K562 (cell line): ENCODE measurements around the gene P2RY11.

Experiments
- CREM ChIP-seq: IDR thresholded peaks from 2 replicates; pipeline ENCODE4 v1.6.1; 2014; ENCODE audit warnings: antibody characterized with exemption, low read depth
- CTCF ChIP-seq, 3 experiments: IDR thresholded peaks in 2 of 3; conservative IDR thresholded peaks in 1 of 3; 2 replicates each; pipeline ENCODE4 v1.5.1; 2011 to 2012; ENCODE audit warnings: low read length in 3 of 3, mild to moderate bottlenecking in 3 of 3, control low read depth in 2 of 3, improper control_type of control experiment in 1 of 3, inconsistent platforms in 1 of 3, low read depth in 1 of 3, mixed read lengths in 1 of 3, moderate library complexity in 1 of 3; ENCODE audit not compliant: insufficient read depth in 2 of 3
- E2F4 ChIP-seq: sonication (generic); formaldehyde crosslinking; IDR thresholded peaks from 2 replicates; pipeline ENCODE4 v1.8.0; 2022; ENCODE audit warnings: mild to moderate bottlenecking, low read depth, missing genetic modification reagents
- ELK1 ChIP-seq: sonication (generic); formaldehyde crosslinking; IDR thresholded peaks from 2 replicates; pipeline ENCODE4 v1.8.1; 2022; ENCODE audit warnings: missing genetic modification reagents
- EZH2 ChIP-seq: IDR thresholded peaks from 2 replicates; pipeline ENCODE4 v1.6.1; 2012; ENCODE audit warnings: low read depth, mild to moderate bottlenecking, inconsistent platforms, low read length, borderline replicate concordance
- NFIC ChIP-seq: fragments of 450-650 bp; IDR thresholded peaks from 2 replicates; pipeline ENCODE4 v1.6.1; 2017; ENCODE audit warnings: mild to moderate bottlenecking, inconsistent platforms
- NR2C2 ChIP-seq, 2 experiments: fragments of 200-800 bp in 1 of 2; sonication (Bioruptor generic) in 1 of 2; sonication (generic) in 1 of 2; formaldehyde crosslinking in 1 of 2; IDR thresholded peaks; 2 replicates each; pipeline versions ENCODE4 v1.6.1 to v1.8.0; 2016 to 2022; ENCODE audit warnings: mild to moderate bottlenecking in 1 of 2, missing compliant biosample characterization in 1 of 2, missing genetic modification characterization in 1 of 2, missing genetic modification reagents in 1 of 2
- PCBP2 ChIP-seq: fragments of 200-400 bp; formaldehyde crosslinking; IDR thresholded peaks from 2 replicates; pipeline ENCODE4 v1.6.1; 2018; ENCODE audit warnings: low read length, low read depth, mild to moderate bottlenecking, moderate library complexity; ENCODE audit not compliant: poor library complexity, severe bottlenecking
- PHF20 ChIP-seq: fragments of 450-650 bp; IDR thresholded peaks from 2 replicates; pipeline ENCODE4 v1.6.1; 2018; ENCODE audit not compliant: partially characterized antibody
- RCOR1 ChIP-seq, 2 experiments: IDR thresholded peaks; 2 replicates each; pipeline ENCODE4 v1.6.1; 2012; ENCODE audit warnings: low read depth in 2 of 2, low read length in 2 of 2, borderline replicate concordance in 1 of 2, improper control_type of control experiment in 1 of 2
- SIX5 ChIP-seq, 2 experiments: IDR thresholded peaks; 2 replicates each; pipeline ENCODE4 v1.6.1; 2011; ENCODE audit warnings: low read length in 2 of 2, borderline replicate concordance in 1 of 2, low read depth in 1 of 2, mild to moderate bottlenecking in 1 of 2, moderate library complexity in 1 of 2; ENCODE audit not compliant: insufficient read depth in 1 of 2
- TOE1 ChIP-seq, 2 experiments: fragments of 450-650 bp in 1 of 2; sonication (generic) in 1 of 2; formaldehyde crosslinking in 1 of 2; IDR thresholded peaks; 2 replicates each; pipeline versions ENCODE4 v1.7.1 to v1.8.0; 2016 to 2022; ENCODE audit warnings: borderline replicate concordance in 2 of 2, mild to moderate bottlenecking in 2 of 2, antibody characterized with exemption in 1 of 2, inconsistent platforms in 1 of 2, low read depth in 1 of 2, missing genetic modification reagents in 1 of 2, moderate library complexity in 1 of 2
- ZMIZ1 ChIP-seq, 2 experiments: fragments of 150-350 bp in 1 of 2; IDR thresholded peaks; 2 replicates each; pipeline ENCODE4 v1.6.1; 2012 to 2016; ENCODE audit warnings: low read depth in 2 of 2, low read length in 2 of 2, mild to moderate bottlenecking in 1 of 2, moderate library complexity in 1 of 2
- ZNF589 ChIP-seq: fragments of 200-800 bp; sonication (Bioruptor generic); IDR thresholded peaks from 2 replicates; pipeline ENCODE4 v1.6.1; 2016; ENCODE audit warnings: low read depth, missing genetic modification characterization, missing compliant biosample characterization

- TF ChIP-seq E2F4 (CRISPR knock-in tag) (no peak), CTCF (IDR thresholded peaks at IDR 0.05 in 2 of 3, conservative IDR thresholded peaks at IDR 0.05 in 1 of 3; ENCODE audit: insufficient read depth in 2 of 3, low read depth in 1 of 3, low read length in 3 of 3) (no peak), RCOR1 (IDR thresholded peaks at IDR 0.05; ENCODE audit: borderline replicate concordance in 1 of 2, low read depth in 2 of 2, low read length in 2 of 2) (no peak), PHF20 (no peak), NR2C2 (CRISPR knock-in tag; IDR thresholded peaks at IDR 0.05) (0 out of 2 replicates have a peak, but pooled peaks have one; percentile 20), NR2C2 (tag; IDR thresholded peaks at IDR 0.05) (no peak), SIX5 (IDR thresholded peaks at IDR 0.05; ENCODE audit: borderline replicate concordance in 1 of 2, insufficient read depth in 1 of 2, low read depth in 1 of 2, low read length in 2 of 2) (no peak), EZH2 (no peak), TOE1 (IDR thresholded peaks at IDR 0.05; ENCODE audit: borderline replicate concordance) (no peak), TOE1 (CRISPR knock-in tag; IDR thresholded peaks at IDR 0.05; ENCODE audit: borderline replicate concordance, low read depth) (0 out of 2 replicates have a peak, but pooled peaks have one; percentile 67), PCBP2 (no peak), NFIC (no peak), ELK1 (CRISPR knock-in tag) (no peak), ZNF589 (CRISPR knock-in tag) (no peak), CREM (no peak), ZMIZ1 (IDR thresholded peaks at IDR 0.05; ENCODE audit: low read depth in 2 of 2, low read length in 2 of 2) (no peak)
Measured at GRCh38 chr19:10115392-10116084, 4.0 kb downstream of the P2RY11 start.
